GM19240 (cell line): Measurements from ENCODE around the gene RAD51B.
"Not testable (repeated sequence)": the region's sequence is repeated elsewhere in the genome, so short reads cannot be mapped to it uniquely, and the experiment has no call there.

Experiments
- DNase-seq: peaks from one replicate; pipeline ENCODE4 v3.0.0; 2011; ENCODE audit warnings: low spot score; ENCODE audit not compliant: insufficient read length

The RAD51B gene

GRCh38 chr14:68199554-68200151 is 380.1 kb downstream of the RAD51B start:
- DNase-seq, result no peak

DNA sequence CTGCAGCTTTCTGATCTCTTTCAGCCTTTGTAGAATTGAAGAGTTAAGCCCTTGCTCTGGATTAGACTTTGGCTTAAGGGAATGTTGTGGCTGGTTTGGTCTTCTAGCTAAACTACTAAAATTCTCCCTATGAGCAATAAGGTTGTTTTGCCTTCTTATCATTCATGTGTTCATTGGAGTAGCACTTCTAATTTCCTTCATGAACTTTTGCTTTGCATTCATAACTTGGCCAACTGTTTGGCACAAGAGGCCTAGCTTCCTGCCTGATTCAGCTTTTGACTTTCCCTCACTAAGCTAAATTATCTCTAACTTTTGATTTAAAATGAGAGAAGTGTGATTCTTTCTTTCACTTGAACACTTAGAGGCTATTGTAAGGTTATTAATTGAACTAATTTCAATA is 384.3 kb downstream of the RAD51B start:
- DNase-seq, result no peak

DNA sequence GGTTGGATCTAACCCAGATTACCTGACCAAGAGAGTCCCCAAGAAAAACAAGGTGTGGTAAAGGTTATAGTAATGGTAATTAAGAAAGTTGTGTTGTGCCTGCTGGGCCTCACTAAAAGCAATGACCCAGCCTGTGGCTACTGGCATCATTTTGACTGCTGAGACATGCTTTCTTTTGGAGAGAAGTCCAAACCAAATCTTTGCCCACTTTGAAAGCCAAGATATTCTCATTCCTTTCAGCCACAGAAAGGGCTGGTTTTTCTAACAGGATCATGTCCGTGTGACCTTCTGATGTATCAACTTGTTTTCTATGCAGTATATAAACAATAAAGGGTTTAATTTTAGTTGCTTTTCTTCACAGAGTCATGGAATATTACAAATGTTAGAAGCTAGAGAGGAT is 388.6 kb downstream of the RAD51B start:
- DNase-seq, result no peak

DNA sequence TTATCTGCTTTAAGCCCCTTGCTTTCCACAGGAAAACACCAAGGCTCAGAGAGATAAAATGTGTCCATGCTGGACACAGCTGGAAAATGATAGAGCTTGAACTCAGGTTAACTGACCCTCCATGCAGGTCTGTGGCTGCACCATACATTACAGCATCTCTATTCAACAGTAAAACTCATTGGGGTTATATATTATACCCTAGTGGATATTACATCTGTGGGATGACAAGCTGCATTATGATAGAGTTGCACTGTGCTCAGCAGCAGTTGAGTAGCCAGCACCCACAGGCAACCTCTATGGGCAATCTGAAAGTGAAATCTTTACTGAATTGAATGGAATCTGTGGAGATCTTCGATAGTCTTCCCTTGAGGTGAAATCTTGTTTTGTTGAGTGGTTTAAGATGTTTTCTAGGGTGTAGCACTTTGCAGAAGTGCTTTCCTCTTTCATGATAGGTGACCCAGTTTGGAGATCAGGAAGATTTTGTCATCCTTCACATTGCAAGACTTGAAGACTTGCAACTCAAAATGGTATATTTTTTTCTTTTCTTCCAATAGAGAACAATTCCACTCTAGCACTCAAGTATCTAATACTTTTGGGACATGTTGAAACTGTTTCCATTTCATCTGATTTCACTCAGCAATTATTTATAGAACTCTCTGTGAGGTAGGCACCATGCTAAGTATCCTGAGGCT is 389.2 kb downstream of the RAD51B start:
- DNase-seq, result no peak

DNA sequence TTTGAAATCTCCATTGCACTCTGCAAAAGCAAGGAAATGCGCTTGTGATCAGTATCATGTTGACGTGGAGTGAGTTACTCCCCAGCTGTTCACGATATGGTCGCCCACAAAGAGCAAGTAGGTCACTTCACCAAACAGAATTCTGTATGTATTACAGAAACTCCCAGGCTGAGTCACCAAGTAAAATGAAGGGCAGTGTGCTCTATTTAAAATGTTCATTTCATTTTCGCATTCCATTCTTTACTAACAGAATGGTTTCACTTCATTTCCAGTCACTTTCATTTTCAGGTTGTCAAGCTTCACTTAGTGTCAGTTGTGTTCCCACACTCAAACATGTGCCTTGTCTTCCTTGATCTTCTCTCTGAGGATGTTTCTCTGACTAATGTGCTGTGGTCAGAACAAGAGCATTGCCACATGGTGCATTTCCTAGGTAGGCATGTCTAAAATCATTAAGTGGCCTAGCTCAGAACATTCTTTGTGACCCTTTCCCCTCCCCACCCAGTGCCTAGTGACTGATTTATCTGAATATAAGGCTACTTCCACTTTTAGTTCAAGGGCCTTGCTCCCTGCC is 391.2 kb downstream of the RAD51B start:
- DNase-seq, result peak; percentile 47

DNA sequence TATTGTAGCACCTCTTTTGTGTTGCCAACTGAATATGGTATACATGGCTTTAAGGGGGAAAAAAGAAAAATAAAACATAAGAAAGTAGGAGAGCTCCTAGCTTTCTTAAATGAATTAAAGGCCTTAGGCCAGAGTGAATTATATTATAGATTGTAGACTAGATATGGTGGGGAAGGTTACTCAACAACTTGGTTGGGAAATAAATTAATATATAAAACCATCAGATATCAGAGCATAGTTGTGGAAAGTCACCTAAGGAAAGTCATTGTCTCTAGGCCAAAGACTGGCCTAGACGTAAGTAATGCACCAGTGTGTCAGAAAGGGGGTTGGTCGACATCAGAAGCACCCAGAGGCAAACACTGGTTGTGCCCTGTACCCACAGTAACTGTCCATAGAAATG is 391.8 kb downstream of the RAD51B start:
- no peak for DNase-seq

DNA sequence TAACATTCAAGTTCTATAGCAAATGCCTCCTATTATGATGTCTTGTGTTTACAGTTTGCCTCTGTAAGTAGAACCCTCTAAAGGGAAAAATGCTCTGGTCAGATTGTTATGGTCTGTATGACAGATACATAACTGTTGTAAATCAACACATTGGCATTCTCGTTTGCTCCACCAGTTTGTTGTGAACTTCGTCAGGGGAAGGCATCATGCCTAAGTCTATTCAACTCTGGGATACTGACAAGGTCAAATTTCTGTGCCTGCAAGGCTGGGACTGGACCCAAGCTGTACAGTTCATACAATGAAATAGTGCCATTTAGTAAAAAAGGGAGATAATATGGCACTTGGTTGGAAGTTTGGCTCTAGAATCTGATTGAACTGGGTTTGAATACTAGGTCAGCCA is 392.3 kb downstream of the RAD51B start:
- DNase-seq, result no peak

DNA sequence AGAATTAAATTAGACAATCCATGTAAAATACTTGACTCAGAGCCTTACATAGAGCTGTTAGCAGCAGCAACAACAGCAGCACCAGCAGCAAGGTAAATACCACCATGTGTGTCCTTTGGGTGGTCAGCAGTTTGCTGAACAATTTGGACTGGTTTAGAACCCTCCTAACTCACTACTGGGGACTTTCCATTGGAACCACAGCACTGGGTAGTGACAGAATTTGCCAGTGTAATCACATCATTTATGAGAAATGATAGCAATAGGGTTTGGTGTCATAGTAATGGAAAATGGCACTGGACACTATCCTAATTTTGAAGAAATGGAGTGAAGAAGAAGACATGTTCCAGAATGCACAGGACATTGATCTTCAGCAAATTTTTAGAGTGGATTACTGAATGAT is 392.8 kb downstream of the RAD51B start:
- no peak for DNase-seq

- no peak for DNase-seq
These were observed 394.9 kb downstream of the RAD51B start for GRCh38 chr14:68214431-68214830.

DNA sequence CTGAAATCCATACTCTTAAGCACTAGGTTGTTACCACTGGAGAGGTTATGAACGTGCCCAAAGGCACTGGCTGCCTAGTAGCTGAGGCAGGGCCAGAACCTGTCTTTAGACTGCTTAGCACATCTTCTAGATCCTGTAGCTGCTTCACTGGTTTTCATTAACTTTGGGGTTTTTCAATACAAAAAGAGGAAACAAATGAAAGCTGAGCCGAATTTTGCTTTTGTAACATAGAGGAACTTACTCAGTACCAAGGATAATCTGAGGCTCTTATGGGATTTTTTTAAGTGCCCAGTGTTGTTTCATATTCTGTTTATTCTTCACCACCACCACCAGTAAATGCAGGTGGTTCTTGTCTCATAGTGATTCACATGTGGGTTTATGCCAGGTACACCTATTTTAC is 396.1 kb downstream of the RAD51B start:
- DNase-seq, result no peak

DNA sequence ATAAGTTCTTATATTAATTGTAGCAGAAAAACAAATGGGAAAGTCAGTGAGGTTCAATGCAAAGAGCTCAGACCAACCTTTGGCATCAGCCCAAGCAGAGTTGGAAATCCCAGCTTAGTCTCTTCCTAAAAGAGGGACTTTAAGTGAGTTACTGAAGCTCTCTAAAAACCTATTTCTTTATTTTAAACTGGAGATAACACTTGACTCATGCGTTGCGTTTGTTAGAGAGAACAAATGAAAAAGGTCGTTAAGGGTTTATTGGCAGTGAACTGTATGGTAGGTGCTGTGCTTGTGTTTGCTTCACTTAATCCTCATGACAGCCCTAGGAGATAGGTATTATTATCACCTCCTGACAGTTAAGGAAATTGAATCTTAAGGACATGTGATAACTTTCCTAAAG is 396.5 kb downstream of the RAD51B start:
- no peak for DNase-seq

- DNase-seq, result no peak
These were observed 397.4 kb downstream of the RAD51B start for GRCh38 chr14:68216957-68217356.

DNA sequence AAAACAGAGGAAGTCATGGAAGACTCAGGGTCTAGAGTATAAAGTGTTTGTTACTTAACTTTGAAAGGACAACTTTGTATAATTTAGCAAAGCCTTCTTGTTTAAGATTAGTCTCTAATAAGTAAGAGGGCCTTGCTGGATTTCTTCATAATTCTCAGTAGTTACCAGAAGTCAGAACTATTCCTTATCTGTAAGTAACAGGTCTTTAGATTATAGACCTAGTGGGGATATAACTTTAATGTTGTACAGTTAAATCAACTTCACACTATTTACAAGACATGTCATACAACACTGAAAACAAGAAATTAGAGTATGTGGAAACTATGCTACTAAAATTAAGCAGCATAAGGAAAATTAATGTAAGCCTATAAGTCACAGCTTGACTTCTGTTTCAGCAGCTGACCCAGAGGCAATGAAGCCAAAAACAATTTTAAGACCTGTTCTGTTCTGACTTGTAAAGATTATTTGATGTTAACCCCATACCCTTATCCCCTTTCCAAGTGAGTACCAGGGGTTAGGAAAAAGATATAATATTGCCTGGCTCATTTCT is 398.3 kb downstream of the RAD51B start:
- no peak for DNase-seq

DNA sequence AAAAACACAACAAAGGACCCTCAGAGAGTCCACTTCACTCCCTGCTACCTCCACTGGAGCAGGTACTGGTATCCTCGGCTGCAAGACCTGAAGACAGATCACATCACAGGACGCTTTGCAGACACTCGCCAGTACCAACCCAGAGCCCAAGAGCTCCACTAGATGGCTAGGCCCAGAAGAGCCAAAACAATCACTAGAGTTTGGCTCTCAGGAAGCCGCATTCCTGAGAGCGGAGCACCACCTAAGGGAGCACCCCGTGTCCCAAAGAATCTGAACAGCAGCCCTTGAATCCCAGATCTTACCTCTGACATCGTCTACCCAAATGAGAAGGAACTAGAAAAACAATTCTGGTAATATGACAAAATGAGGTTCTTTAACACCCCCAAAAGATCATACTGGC is 399.8 kb downstream of the RAD51B start:
- no peak for DNase-seq

DNA sequence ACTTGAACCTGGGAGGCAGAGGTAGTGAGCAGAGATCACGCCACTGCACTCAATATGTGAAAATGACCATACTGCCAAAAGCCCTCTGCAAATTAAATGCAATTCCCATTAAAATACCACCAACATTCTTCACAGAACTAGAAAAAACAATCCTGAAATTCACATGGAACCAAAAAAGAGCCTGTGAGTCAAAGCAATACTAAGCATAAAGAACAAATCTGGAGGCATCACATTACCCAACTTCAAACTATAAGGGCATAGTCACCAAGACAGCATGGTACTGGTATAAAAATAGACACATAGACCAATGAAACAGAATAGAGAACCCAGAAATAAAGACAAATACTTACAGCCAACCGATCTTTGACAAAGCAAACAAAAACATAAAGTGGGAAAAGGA is 401.5 kb downstream of the RAD51B start:
- DNase-seq, result not testable (repeated sequence)

DNA sequence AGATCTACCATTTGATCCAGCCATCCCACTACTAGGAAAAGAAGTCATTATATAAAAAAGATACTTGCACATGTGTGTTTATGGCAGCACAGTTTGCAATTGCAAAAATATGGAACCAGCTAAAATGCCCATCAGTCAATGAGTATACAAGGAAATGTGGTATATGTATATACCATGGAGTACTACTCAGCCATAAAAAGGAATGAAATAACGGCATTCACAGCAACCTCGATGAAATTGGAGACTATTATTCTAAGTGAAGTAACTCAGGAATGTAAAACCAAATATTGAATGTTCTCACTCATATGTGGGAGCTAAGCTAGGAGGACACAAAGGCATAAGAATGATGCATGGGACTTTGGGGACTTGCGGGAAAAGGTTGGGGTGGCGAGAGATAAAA is 402.6 kb downstream of the RAD51B start:
- no peak for DNase-seq

DNA sequence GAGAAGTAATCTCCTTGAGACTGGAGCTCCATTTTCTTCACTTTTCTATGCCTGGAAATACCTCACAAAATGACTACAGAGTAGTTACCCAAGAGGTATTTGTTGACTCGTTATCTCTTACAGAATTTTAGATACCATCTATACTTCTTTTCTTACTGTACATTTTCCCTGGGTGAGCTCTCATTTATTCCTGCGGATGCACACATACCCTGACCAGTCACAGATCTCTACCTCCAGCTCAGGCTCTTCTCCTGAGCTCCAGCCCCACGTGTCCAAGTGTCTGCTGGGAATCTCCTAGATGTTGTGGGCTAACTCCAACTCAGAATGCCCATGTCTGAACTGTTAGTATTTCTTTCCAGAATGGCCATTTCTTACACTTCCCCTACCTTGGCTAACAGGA is 403.1 kb downstream of the RAD51B start:
- DNase-seq, result no peak

DNA sequence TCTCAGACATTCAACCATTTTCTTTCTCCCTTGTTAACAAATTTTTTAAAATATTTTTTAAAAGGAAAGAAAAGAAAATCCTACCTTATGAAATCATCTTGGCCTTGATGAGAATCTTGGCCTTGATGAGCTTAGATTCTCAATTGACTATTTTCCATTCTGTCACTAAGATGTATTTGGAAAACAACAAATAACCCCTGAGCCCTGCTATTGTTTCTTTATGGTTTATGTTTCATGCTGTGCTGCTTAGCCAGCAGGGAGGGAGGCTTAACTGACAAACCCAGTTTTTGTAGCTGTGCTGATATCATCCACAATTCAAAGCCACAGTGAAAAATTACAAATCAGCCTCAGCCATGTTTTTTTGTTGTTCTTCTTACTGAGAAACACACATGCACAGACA is 404.1 kb downstream of the RAD51B start:
- DNase-seq, result no peak

DNA sequence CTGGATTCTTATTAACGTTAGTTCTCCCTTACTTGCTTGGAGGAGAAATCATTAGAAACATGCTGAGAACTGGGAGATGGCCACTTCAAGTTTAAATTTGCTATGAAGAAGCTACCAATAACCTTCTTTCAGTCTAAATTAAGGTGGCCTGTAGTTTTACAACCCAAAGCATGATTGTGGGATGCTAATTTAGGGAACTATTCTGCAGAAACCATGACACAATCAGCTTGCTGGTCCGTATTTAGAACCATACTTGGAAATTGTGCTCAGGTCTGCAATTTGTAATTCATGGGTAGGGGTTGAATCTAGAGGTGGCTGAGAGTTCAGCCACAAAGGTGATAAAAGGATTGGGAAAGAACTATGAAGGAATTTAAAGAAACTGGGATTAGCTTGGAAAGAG is 405.7 kb downstream of the RAD51B start:
- DNase-seq, result no peak

GRCh38 chr14:68226523-68226922 is 406.9 kb downstream of the RAD51B start:
- no peak for DNase-seq

- DNase-seq, result no peak
These were observed 409.1 kb downstream of the RAD51B start for GRCh38 chr14:68228656-68229055.

GRCh38 chr14:68229423-68230100 is 410.0 kb downstream of the RAD51B start:
- DNase-seq, result no peak
